Heart left ventricle (tissue), 16 donors: Measurements from ENCODE around the gene SLC39A3. TPM values are rescaled to one million over a fixed set of nuclear protein-coding genes. Genes with fewer than 3 reads are reported as not detected.

Experiments
- ATAC-seq, 4 donors: fragments of 200-7000 bp; cut with Tn5 transposase; one replicate each; pipeline ENCODE4 v1.9.1; 2020 to 2022; ENCODE audit warnings: moderate library complexity in 4 of 4, mild to moderate bottlenecking in 3 of 4, moderate number of reproducible peaks in 1 of 4
- DNase-seq, 5 donors: peaks; one replicate each; pipeline ENCODE4 v3.0.0-alpha.2; 2020
- H3K27ac ChIP-seq, 12 donors: fragments of 200-600 bp; sonication (generic) in 4 of 12; one replicate each; pipeline versions ENCODE4 v1.5.0 to v1.8.0; 2016 to 2022; ENCODE audit warnings: mild to moderate bottlenecking in 2 of 12
- H3K27me3 ChIP-seq, 9 donors: fragments of 200-600 bp; sonication (generic) in 2 of 9; one replicate each; pipeline versions ENCODE4 v1.5.1 to v1.8.0; 2016 to 2022; ENCODE audit warnings: mild to moderate bottlenecking in 3 of 9
- H3K36me3 ChIP-seq, 9 donors: fragments of 200-600 bp; sonication (generic) in 2 of 9; one replicate each; pipeline versions ENCODE4 v1.5.0 to v1.8.0; 2018 to 2022; ENCODE audit warnings: mild to moderate bottlenecking in 2 of 9
- H3K4me1 ChIP-seq, 12 donors: fragments of 200-600 bp; sonication (generic) in 4 of 12; one replicate each; pipeline versions ENCODE4 v1.5.0 to v1.8.0; 2016 to 2022; ENCODE audit warnings: mild to moderate bottlenecking in 3 of 12
- H3K4me3 ChIP-seq, 12 donors: fragments of 200-600 bp; sonication (generic) in 4 of 12; one replicate each; pipeline versions ENCODE4 v1.5.0 to v1.8.0; 2017 to 2022; ENCODE audit warnings: mild to moderate bottlenecking in 9 of 12, moderate library complexity in 4 of 12
- H3K9me3 ChIP-seq, 12 donors: fragments of 200-600 bp; sonication (generic) in 4 of 12; one replicate each; pipeline versions ENCODE4 v1.5.0 to v1.8.0; 2016 to 2022; ENCODE audit warnings: mild to moderate bottlenecking in 1 of 12
- CTCF ChIP-seq, 12 donors: fragments of 200-600 bp; sonication (generic) in 4 of 12; IDR thresholded peaks; one replicate each; pipeline versions ENCODE4 v1.5.0 to v1.8.0; 2018 to 2022; ENCODE audit warnings: antibody characterized with exemption in 12 of 12, mild to moderate bottlenecking in 5 of 12
- POLR2A ChIP-seq, 2 donors: fragments of 450-650 bp; IDR thresholded peaks; one replicate each; pipeline ENCODE4 v1.6.1; 2017; ENCODE audit warnings: antibody characterized with exemption in 2 of 2, mild to moderate bottlenecking in 2 of 2, moderate library complexity in 2 of 2
- WGBS, 4 donors: extraction: QIAGEN DNeasy Blood & Tissue Kit in 2 of 4; methylation state at CpG; one replicate each; pipeline versions ENCODE4 v1.1.5 to v1.1.7; 2013 to 2018; 5-methylcytosine and 5-hydroxymethylcytosine counted together
- intact Hi-C, 10 donors: fragments of 100-400 bp; cut with DNase I; formaldehyde crosslinking; loops; one replicate each; pipeline versions ENCODE4 v1.11.1 to v1.14.2; 2022
- polyA plus RNA-seq, 2 donors: library from polyadenylated mRNA; stranded (reverse); fragments of 200-250 nt; gene quantifications; one replicate each; pipeline ENCODE4 v1.2.3, GENCODE V29; 2013
- total RNA-seq, 9 donors: library from RNA; depleted of rRNA in 2 of 9; stranded (reverse); fragments of >200 nt in 2 of 9; fragmentation: NEBNext Ultra II Directional in 3 of 9; extraction: Animal tissue kit (Norgen Biotek cat#: 25700) in 3 of 9; gene quantifications; one replicate each; pipeline versions ENCODE4 v1.1.0 to v1.2.4, GENCODE V29; 2016 to 2023
- donor health status: ischemic (EF 13 %, LVEDD 7.1; RV severe dilation, severe dysfunction).
- donor health status: healthy with polysubstance abuse.
- donor health status: DM: no; HTN: yes; CAD: no.
- donor health status: DM: no; HTN: no; CAD: no.
- donor health status: ischemic (EF 25% LVEDD 6.9; RV normal size, moderate dysfunction).
- donor health status: ischemic (EF 25% LVEDD 5.7; RV mildly dilated, moderate dysfunction).
- donor health status: healthy.
- donor health status: DM: yes; HTN: yes; CAD: no.
- donor health status: ischemic (EF 35%, LVEDD 5.7; RV mildly dilated, moderate dysfunction).
- donor health status: nonischemic (EF 11% LVEDD 7.7; RV severe dilation, severe dysfunction).
- donor health status: DM: yes; HTN: yes; CAD: no.
- donor health status: PGD.
- donor health status: ischemic (EF 29% LVEDD 5.4; RV normal size, mild dysfunction).
- donor health status: nonischemic (EF 23%, LVEDD 6.1; RV moderate dilation, normal function).

SLC39A3 gene
- total and polyA plus RNA-seq, 11 donors: 16.4 to 63.7 (median 30.9) TPM

GRCh38 chr19:2699413-2700140 is 40.2 kb downstream of the SLC39A3 start:
- DNase-seq: no peak
- TF ChIP-seq POLR2A (IDR thresholded peaks at IDR 0.05): no peak
- no peak for TF ChIP-seq CTCF (IDR thresholded peaks at IDR 0.05)
- H3K4me3 ChIP-seq: no peak overlapping the region
- H3K27me3 ChIP-seq: peaks cover 0 to 9% (median 0%) of the 10 kb centered on the region in 9 donors
- no peaks in the 10 kb centered on the region for H3K9me3 ChIP-seq
- intact Hi-C loops: loop anchor here in 2 of 10 donors (5.0 kb wide), 1 partner anchor 32 kb away; no protein-coding TSS in a partner anchor
- 77 to 81% (median 80%) methylated on average over 15 of the region's 15 CpGs for WGBS, 4 donors
- peaks cover 0 to 50% (median 12%) of the 10 kb centered on the region in 12 donors for H3K4me1 ChIP-seq
- H3K27ac ChIP-seq: no peak overlapping the region
- H3K36me3 ChIP-seq: no peaks in the 10 kb centered on the region
- no peak for ATAC-seq

GRCh38 chr19:2694196-2694595 is 45.6 kb downstream of the SLC39A3 start:
- no peak for DNase-seq

GRCh38 chr19:2693492-2694160 is 46.2 kb downstream of the SLC39A3 start:
- intact Hi-C loops: no loop called here
- H3K4me3 ChIP-seq: no peak overlapping the region
- DNase-seq (no peak), ATAC-seq (peak in 2 of 4 donors; percentile 40 to 47)
- peak overlapping the region in 8 of 12 donors; percentile 12 to 89 (median 80) for H3K27ac ChIP-seq
- peaks cover 0 to 36% (median 13%) of the 10 kb centered on the region in 12 donors for H3K4me1 ChIP-seq
- TF ChIP-seq POLR2A (IDR thresholded peaks at IDR 0.05): no peak
- no peak for TF ChIP-seq CTCF (IDR thresholded peaks at IDR 0.05)
- H3K27me3 ChIP-seq: no peaks in the 10 kb centered on the region
- WGBS, 4 donors: 33 to 51% (median 37%) methylated on average over 11 to 12 of the region's 12 CpGs
- H3K9me3 ChIP-seq: no peaks in the 10 kb centered on the region
- H3K36me3 ChIP-seq: no peaks in the 10 kb centered on the region

More at GRCh38 chr19:2694196-2694595, 45.6 kb downstream of the SLC39A3 start:
- no peak overlapping the region for H3K4me3 ChIP-seq
- H3K4me1 ChIP-seq: peaks cover 0 to 36% (median 13%) of the 10 kb centered on the region in 12 donors
- peak in 2 of 4 donors; percentile 34 to 47 for ATAC-seq
- no peaks in the 10 kb centered on the region for H3K27me3 ChIP-seq
- intact Hi-C loops: no loop called here
- TF ChIP-seq CTCF (IDR thresholded peaks at IDR 0.05) (no peak), POLR2A (IDR thresholded peaks at IDR 0.05) (no peak)
- H3K9me3 ChIP-seq: no peaks in the 10 kb centered on the region
- H3K36me3 ChIP-seq: no peaks in the 10 kb centered on the region
- WGBS, 4 donors: 61 to 74% (median 64%) methylated on average over 4 to 5 of the region's 5 CpGs
- H3K27ac ChIP-seq: peak overlapping the region in 8 of 12 donors; percentile 71 to 89 (median 80)

- 78 to 88% (median 85%) methylated on average over 9 of the region's 9 CpGs for WGBS, 4 donors
- peaks cover 0 to 33% (median 13%) of the 10 kb centered on the region in 12 donors for H3K4me1 ChIP-seq
- H3K9me3 ChIP-seq: no peaks in the 10 kb centered on the region
- H3K4me3 ChIP-seq: no peak overlapping the region
- no peaks in the 10 kb centered on the region for H3K36me3 ChIP-seq
- TF ChIP-seq POLR2A (IDR thresholded peaks at IDR 0.05) (no peak), CTCF (IDR thresholded peaks at IDR 0.05) (no peak)
- H3K27ac ChIP-seq: no peak overlapping the region
- no peaks in the 10 kb centered on the region for H3K27me3 ChIP-seq
- ATAC-seq (no peak), DNase-seq (no peak)
- intact Hi-C loops: no loop called here
Observed at GRCh38 chr19:2691951-2692350, 47.9 kb downstream of the SLC39A3 start.
